NOMO-1 treated with DMSO at 0.1 percent for 48 hours (cell line): ENCODE measurements around the gene SLC11A1.

Experiments used
- DNase-seq: peaks from one replicate; lab custom pipeline; 2025; ENCODE audit not compliant: unreplicated experiment; lab: John Stamatoyannopoulos, UW

SLC11A1 gene

GRCh38 chr2:218392891-218393462 is 10.9 kb downstream of the SLC11A1 start:
- no peak for DNase-seq

DNA sequence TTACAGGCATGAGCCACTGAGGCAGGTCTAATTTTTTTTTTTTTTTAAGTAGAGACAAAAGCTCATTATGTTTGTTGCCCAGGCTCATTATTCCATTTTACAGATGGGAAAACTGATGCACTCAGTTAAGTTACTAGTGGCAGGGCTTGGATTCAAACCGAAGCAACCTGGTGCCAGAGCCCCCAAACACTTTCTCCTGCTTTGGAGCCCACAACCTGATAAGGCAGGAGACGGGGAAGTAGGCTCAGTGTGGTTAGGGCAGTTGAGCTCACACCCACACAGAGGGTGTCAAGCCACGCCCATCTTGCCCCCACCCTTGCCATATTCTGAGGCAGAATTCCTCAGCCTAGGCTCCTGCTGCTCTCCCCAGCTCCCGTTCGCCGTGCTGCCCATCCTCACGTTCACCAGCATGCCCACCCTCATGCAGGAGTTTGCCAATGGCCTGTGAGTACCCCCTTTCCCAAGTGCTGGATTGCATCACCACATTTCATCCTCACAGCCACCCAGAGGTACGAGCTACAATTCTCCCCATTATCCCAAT is 11.7 kb downstream of the SLC11A1 start:
- peak; percentile 35 for DNase-seq

DNA sequence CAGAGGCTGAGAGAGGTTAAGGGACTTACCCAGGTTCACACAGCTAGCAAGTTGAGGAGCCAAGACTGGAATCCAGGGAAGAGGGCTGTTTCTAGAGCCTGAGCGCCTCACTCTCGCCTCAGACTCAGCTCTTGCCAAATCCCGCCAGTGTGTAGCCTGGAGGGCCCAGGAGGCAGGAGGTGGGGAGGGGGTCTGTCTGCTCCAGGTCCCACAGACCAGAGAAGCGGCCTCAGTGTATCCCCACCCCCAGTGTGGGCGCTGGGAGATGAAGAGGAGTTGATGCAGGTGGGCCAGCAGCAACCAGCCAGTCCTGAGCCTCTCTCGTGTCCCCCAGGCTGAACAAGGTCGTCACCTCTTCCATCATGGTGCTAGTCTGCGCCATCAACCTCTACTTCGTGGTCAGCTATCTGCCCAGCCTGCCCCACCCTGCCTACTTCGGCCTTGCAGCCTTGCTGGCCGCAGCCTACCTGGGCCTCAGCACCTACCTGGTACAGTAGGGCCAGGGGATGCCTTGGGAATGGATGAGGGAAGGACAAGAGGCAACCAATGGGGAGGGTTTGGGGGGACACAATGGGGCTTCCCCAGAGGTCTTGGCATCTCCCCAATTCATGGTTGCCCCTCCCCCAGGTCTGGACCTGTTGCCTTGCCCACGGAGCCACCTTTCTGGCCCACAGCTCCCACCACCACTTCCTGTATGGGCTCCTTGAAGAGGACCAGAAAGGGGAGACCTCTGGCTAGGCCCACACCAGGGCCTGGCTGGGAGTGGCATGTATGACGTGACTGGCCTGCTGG is 12.4 kb downstream of the SLC11A1 start:
- DNase-seq, result no peak

GRCh38 chr2:218395090-218395444 is 13.0 kb downstream of the SLC11A1 start:
- DNase-seq, result no peak

- DNase-seq, result no peak
Observed at GRCh38 chr2:218395456-218395825, 13.4 kb downstream of the SLC11A1 start.

- DNase-seq, result peak; percentile 94
Observed at GRCh38 chr2:218395826-218396687, 14.0 kb downstream of the SLC11A1 start.

DNA sequence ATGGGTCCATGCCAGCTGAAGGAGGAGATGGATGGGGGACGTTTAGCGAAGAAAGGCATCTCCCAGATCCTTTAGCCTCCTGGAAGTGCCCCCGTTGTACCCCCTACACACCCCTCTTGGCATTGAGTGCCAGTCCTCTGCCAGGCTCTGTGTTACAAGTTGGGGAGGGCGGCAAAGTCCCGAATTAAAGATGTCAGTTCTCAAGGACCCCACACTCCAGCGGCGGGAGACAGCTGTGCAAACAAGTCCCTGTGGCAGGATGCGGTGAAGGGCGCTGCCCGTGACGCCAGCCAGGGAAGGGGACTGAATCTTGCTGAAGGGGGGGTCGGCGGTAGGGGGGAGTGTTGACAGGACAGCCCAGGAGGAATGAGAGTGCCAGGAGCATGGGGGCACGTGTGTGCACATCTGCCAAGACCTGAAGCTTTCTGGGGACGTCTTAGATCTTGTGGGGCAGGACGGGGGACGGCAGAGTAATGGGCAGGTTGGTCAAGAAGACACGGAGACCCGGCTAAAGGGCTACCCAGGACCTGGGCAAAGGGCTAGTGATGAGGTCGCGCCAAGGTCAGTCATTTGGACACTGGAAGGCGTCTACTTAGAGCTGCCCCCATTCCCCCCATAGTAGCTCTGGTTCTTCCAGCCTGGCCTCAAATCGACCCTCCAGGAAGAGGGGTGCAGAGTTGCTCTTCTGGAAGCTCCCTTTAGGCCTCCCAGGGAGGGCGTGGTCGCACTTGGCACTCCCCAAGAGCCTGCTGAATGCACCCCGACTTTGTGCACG is 14.8 kb downstream of the SLC11A1 start:
- peak; percentile 46 for DNase-seq

GRCh38 chr2:218397463-218397819 is 15.4 kb downstream of the SLC11A1 start:
- DNase-seq, result no peak

DNA sequence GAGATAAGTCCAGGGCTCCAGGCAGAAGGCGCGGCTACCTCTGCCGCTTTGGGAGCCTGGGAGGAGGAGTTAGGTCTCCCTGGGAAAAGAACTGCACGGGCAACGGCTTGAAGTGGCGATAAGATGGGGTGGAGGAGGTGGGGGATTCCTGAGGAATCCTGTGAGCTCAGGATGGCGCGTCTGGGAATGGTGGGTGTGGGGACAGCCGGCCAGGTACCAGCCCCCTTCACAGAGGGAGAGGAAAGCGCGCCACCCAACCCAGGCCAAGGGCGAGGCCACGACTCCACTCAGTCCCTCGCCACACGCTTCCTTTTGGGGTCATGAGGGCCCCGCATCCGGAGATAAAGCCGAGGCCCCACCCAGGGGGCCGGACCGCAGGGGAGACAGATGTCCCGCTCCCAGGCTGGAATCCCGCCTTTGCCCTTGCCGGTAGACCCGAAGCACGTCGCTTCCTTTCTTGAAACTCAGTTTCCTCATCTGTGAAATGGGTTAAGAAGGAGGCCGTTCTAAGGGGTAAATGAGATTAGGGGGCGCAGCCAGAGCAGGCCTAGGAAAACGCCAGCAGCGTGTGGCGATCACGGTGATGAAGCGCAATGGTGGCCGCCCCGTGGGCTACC is 15.9 kb downstream of the SLC11A1 start:
- peak; percentile 64 for DNase-seq

DNA sequence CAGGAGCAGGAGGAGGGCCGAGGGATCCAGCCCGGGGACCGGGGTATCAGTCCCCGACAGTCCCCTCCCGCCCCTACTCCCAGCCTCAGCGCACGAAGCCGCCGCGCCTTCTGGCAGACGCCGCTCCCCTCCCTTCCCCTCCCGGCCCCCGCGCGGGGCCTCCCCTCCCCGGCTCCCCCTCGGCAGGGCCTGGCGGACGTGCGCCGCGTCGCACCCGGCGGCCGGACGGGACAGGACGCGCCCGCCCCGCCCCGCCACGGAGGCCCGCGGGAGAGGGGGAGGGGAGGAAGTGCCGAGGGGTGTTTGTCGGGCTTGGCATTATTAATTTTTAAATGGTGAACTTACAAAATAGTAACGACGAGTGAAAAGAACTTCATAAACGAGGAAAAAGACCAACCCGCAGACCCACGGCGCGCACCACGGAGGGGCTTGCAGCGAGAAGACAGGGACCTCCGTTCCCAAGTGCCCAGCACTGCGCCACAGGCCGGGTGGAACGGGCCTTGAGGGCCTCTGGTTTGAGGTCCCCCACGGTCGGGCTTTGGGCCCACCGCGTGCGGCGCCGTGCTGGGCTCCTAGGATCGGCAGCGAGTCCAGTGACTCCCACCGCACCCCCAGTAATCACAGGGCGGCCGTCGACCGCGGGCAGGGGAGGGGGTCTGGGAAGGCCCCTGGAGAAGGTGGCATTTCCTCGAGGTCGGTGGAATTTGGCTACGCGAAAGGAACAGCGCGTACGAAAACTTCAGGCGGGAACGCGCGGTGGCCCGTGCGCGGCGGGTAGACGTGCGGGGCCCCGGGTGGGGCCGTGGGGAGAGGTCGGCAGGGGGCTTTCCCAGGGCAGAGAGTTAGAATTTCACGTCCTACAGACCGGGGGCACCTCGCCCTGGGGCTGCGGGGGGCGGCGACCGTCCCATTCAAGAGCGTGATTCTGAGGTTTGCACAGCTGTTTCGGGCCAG is 16.6 kb downstream of the SLC11A1 start:
- DNase-seq, result peak; percentile 69

GRCh38 chr2:218399391-218400166 is 17.5 kb downstream of the SLC11A1 start, which contains the start of gene CTDSP1:
Gene CTDSP1, plus strand, starts transcription at chr2:218399868. Its CDS starts 223 bp downstream, at chr2:218400091.
- DNase-seq, result peak; percentile 95

DNA sequence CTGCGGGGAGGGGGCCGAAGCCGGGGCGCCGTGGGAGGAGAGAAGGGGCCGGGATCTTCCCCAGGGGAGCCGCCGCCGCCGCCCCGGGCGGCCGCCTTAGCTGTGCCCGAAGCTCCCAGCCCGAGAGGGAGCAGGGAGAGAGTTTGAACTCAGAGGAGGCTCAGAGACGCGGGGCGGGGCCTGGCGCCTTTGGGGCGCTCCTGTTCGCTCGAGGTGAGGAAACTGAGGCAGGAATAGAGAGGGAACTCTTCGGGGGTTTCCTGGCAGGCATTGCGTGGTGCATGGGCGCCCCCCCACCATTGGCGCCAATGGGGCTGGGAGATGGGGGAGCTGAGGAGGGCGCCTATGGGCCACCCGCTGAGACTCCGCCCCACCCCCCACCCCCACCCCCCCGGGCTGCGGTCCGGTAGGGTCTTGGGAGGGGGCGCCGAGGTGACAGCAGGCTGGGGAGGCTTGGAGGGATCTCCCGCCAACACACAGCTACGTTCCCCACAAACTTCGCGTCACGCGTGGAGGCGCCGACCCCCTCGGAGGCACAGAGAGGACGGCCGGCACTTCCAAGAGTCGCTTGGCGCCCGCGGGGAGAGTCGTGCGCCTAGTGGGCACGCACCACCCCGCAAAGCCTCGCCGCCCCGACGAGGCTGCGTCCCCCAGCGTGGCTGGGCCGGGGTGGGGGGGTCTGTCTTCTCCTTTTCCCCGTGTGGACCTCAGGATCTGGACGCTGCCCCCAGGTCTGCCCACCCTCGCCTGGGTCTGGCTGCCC is 18.3 kb downstream of the SLC11A1 start:
- DNase-seq, result no peak

- DNase-seq, result no peak
Observed at GRCh38 chr2:218400930-218401881, 19.1 kb downstream of the SLC11A1 start.

DNA sequence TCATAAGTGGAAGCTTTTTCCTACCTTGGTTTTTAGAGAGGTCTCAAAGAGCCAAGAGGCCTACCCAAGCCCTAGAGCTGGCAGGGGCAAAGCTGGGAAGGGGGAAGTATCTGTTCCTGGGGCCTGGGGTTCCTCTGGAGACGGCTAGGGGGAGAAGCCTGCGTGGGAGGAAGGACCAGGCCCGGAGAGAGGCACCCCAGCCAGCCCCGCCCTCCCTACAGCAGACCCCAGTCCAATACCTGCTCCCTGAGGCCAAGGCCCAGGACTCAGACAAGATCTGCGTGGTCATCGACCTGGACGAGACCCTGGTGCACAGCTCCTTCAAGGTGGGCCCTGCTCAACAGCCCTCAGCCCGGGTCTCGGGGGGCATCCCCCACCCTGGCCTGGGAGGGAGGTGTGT is 19.8 kb downstream of the SLC11A1 start:
- DNase-seq, result no peak

GRCh38 chr2:218402491-218402901 is 20.4 kb downstream of the SLC11A1 start:
- DNase-seq, result no peak

DNA sequence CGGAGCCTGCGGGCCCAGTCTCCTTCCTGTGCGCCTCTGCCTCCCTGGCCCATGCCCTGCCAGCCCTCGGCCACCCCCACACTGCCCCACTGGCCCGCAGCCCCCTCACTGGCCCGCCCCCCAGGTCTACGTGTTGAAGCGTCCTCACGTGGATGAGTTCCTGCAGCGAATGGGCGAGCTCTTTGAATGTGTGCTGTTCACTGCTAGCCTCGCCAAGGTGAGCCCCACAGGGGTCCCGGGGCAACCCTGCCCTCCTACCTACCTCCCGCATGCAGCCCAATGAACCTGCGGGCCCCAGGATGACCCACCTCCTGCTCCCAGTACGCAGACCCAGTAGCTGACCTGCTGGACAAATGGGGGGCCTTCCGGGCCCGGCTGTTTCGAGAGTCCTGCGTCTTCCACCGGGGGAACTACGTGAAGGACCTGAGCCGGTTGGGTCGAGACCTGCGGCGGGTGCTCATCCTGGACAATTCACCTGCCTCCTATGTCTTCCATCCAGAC is 20.9 kb downstream of the SLC11A1 start:
- DNase-seq, result no peak
